ENCODE measurements around the gene TUBB. TPM values are rescaled to one million over a fixed set of nuclear protein-coding genes. Genes with fewer than 3 reads are reported as not detected.

Gene TUBB
- total RNA-seq (100 to 1,000 TPM; 242 to 697 (median 630) TPM), polyA plus RNA-seq (100 to 1,000 TPM; 370 to 772 TPM)
- long read RNA-seq, donor 1, transcript TUBB-206 (4 exons, 2,632 nt): minor isoform, 14 of 13,163 reads
- long read RNA-seq, donor 1, transcript TUBB-205 (4 exons, 2,670 nt): major isoform, 12,558 of 13,163 reads
- long read RNA-seq, donor 1, partial matches to known transcripts: 77 of 13,163 reads
- long read RNA-seq, donor 1, other reads (novel, unspliced or antisense): 513 of 13,163 reads
- long read RNA-seq, donor 2, transcript TUBB-206 (4 exons, 2,632 nt): minor isoform, 5 of 716 reads
- long read RNA-seq, donor 2, transcript TUBB-205 (4 exons, 2,670 nt): major isoform, 563 of 716 reads
- long read RNA-seq, donor 2, partial matches to known transcripts: 142 of 716 reads
- long read RNA-seq, donor 2, other reads (novel, unspliced or antisense): 6 of 716 reads
- long read RNA-seq, donor 3, transcript TUBB-205 (4 exons, 2,670 nt): major isoform, 2,070 of 2,352 reads
- long read RNA-seq, donor 3, partial matches to known transcripts: 251 of 2,352 reads
- long read RNA-seq, donor 3, other reads (novel, unspliced or antisense): 27 of 2,352 reads

DNA sequence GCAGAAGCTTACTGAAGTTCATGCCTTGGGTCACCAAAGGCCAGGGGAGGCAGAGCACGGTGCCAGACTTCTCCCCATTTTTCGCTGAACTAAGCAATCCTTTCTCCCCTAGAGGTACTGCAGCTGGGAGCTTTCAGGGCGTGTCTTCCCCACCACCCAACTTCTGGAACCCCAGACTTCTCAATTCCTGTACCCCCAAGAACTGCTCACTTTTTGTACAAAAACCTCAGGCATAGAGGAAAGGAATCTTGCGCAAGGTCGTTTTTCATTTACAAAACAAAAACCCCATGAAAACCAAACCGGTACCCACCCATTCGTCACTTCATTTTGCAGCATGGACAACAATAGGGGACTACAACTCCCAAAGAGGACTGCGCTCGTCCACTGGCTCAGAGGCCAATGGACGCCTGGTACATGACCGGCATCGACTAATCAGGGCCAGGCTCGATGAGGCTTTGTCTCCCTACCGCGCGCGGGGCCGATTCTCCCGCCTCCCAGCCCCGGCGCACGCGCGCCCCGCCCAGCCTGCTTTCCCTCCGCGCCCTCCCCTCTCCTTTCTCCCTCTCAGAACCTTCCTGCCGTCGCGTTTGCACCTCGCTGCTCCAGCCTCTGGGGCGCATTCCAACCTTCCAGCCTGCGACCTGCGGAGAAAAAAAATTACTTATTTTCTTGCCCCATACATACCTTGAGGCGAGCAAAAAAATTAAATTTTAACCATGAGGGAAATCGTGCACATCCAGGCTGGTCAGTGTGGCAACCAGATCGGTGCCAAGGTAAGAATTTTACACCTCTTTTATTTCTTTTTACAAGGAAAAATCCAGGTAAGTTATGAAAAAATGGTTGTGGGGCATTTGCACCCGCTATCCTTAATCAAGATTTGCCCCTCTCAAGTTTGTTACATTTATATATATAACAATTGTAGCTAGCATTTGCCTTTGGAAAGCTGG is at the start of gene TUBB:
TUBB (plus strand) TSS at position 562 of the 947 bp plus-strand sequence; CDS start at position 717, 155 bp downstream.
- 0 to 1% (median 1%) methylated on average over 38 of the region's 38 CpGs for WGBS, 3 donors
- no peaks in the 10 kb centered on the region for H3K36me3 ChIP-seq
- no peaks in the 10 kb centered on the region for H3K9me3 ChIP-seq
- peak within 1 kb of the TSS; percentile 89 for H3K4me3 ChIP-seq
- peak; percentile 94 to 97 (median 96) for DNase-seq
- TF ChIP-seq CTCF (IDR thresholded peaks at IDR 0.05): peak in 1 of 3 donors; percentile 23
- peak; percentile 78 for TF ChIP-seq POLR2A (IDR thresholded peaks at IDR 0.05)
- TF ChIP-seq EP300 (IDR thresholded peaks at IDR 0.05): no peak
- H3K4me1 ChIP-seq (ENCODE audit: insufficient read depth): peaks cover 2% of the 10 kb centered on the region
- H3K27ac ChIP-seq: peak within 1 kb of the TSS; percentile 73 to 94
- no peaks in the 10 kb centered on the region for H3K27me3 ChIP-seq
- intact Hi-C loops (cut with DNase I): loop anchor here in 3 of 4 donors (2.0 kb wide), 1 partner anchor 33 kb away; the partner anchor contains the start of gene PPP1R18 (in 3 of the 3)

GRCh38 chr6:30670760-30671527 is 49.2 kb upstream of the TUBB start:
- Histone ChIP-seq H3K9me3 (no peaks in the 10 kb centered on the region), H3K27me3 (no peaks in the 10 kb centered on the region), H3K36me3 (no peaks in the 10 kb centered on the region), H3K27ac (no peak overlapping the region), H3K4me1 (ENCODE audit: insufficient read depth) (peaks cover 4% of the 10 kb centered on the region), H3K4me3 (no peak overlapping the region)
- no peak for TF ChIP-seq EP300 (IDR thresholded peaks at IDR 0.05)
- no peak for TF ChIP-seq POLR2A (IDR thresholded peaks at IDR 0.05)
- no peak for TF ChIP-seq CTCF (IDR thresholded peaks at IDR 0.05)
- intact Hi-C loops (cut with DNase I): loop anchor here in 2 of 4 donors (10.0 kb wide), 3 partner anchors 126 to 404 kb away; no protein-coding TSS in a partner anchor
- WGBS, 3 donors: 80 to 86% (median 84%) methylated on average over 27 of the region's 27 CpGs
- DNase-seq: no peak

- peak; percentile 94 to 97 (median 96) for DNase-seq
- Histone ChIP-seq H3K36me3 (no peaks in the 10 kb centered on the region), H3K4me1 (ENCODE audit: insufficient read depth) (peaks cover 4% of the 10 kb centered on the region), H3K27me3 (no peaks in the 10 kb centered on the region), H3K27ac (peak within 1 kb of the TSS in 1 of 2 donors; percentile 35), H3K4me3 (peak within 1 kb of the TSS; percentile 100), H3K9me3 (no peaks in the 10 kb centered on the region)
- WGBS, 3 donors: 0% methylated on average over 56 to 57 of the region's 57 CpGs
- TF ChIP-seq POLR2A (IDR thresholded peaks at IDR 0.05) (peak; percentile 18), EP300 (IDR thresholded peaks at IDR 0.05) (no peak), CTCF (IDR thresholded peaks at IDR 0.05) (peak; percentile 85 to 89 (median 88))
- intact Hi-C loops (cut with DNase I): loop anchor here in 2 of 4 donors (10.0 kb wide), 3 partner anchors 128 to 402 kb away; no protein-coding TSS in a partner anchor
Measured at GRCh38 chr6:30672445-30673253, 47.5 kb upstream of the TUBB start, which contains the start of gene DHX16. Gene DHX16 (minus strand): TSS chr6:30673006. CDS start chr6:30672841, 165 bp downstream.
